PC-9 (cell line): ENCODE results near the gene LETM1. TPM values are rescaled to one million over a fixed set of nuclear protein-coding genes. Genes with fewer than 3 reads are reported as not detected.

Experiments used
- BruUV-seq: library from RNA; stranded (reverse); fragments of 400-500 nt; replicated peaks from 2 replicates; lab custom pipeline; 2021; lab: Mats Ljungman, UMichigan
- CTCF ChIA-PET: fragments of 300-600 bp; sonication (Branson Sonifier 250); formaldehyde crosslinking; loops from one replicate; lab custom pipeline; 2022; ENCODE audit warnings: antibody characterized with exemption; lab: Charles Lee
- POLR2A ChIA-PET: fragments of 300-600 bp; sonication (Branson Sonifier 250); formaldehyde crosslinking; loops from one replicate; lab custom pipeline; 2022; ENCODE audit warnings: antibody characterized with exemption; ENCODE audit not compliant: unreplicated experiment; lab: Charles Lee
- DNase-seq, 2 experiments: peaks; one replicate each; pipeline versions ENCODE4 v3.0.0 to v3.0.0-alpha.2; 2015 to 2022; ENCODE audit warnings: mixed read lengths in 1 of 2
- H2AFZ ChIP-seq: fragments of 200-600 bp; sonication (generic); 2 replicates; pipeline ENCODE4 v1.8.1; 2017; ENCODE audit warnings: antibody characterized with exemption
- H3F3A ChIP-seq: fragments of 200-600 bp; sonication (generic); 2 replicates; pipeline ENCODE4 v1.8.1; 2017; ENCODE audit warnings: antibody characterized with exemption, mild to moderate bottlenecking, low read depth; ENCODE audit not compliant: insufficient read depth
- H3K27ac ChIP-seq: fragments of 200-600 bp; sonication (generic); 2 replicates; pipeline ENCODE4 v1.6.1; 2016; ENCODE audit warnings: mixed run types
- H3K27me3 ChIP-seq: fragments of 200-600 bp; sonication (generic); 2 replicates; pipeline ENCODE4 v1.6.1; 2016; ENCODE audit warnings: low read depth, mixed run types; ENCODE audit not compliant: insufficient read depth
- H3K36me3 ChIP-seq: fragments of 200-600 bp; sonication (generic); 2 replicates; pipeline ENCODE4 v1.6.1; 2016; ENCODE audit warnings: low read depth, mixed run types
- H3K4me1 ChIP-seq: fragments of 200-600 bp; sonication (generic); replicated peaks from 2 replicates; pipeline ENCODE4 v1.6.1; 2016; ENCODE audit warnings: mixed run types; ENCODE audit not compliant: insufficient read depth
- H3K4me2 ChIP-seq: fragments of 200-600 bp; sonication (generic); 2 replicates; pipeline ENCODE4 v1.6.1; 2017; ENCODE audit warnings: mixed run types
- H3K4me3 ChIP-seq: fragments of 200-600 bp; sonication (generic); 2 replicates; pipeline ENCODE4 v1.6.1; 2016; ENCODE audit warnings: mixed run types
- H3K79me2 ChIP-seq: fragments of 200-600 bp; sonication (generic); 2 replicates; pipeline ENCODE4 v1.6.1; 2017; ENCODE audit warnings: low read depth, mixed run types
- H3K9me2 ChIP-seq: fragments of 200-600 bp; sonication (generic); 2 replicates; pipeline ENCODE4 v1.8.1; 2017; ENCODE audit warnings: mild to moderate bottlenecking; ENCODE audit not compliant: insufficient read depth
- H3K9me3 ChIP-seq: fragments of 200-600 bp; sonication (generic); 2 replicates; pipeline ENCODE4 v1.8.1; 2016; ENCODE audit warnings: low read depth; ENCODE audit not compliant: insufficient read depth
- H4K20me1 ChIP-seq: fragments of 200-600 bp; sonication (generic); 2 replicates; pipeline ENCODE4 v1.8.1; 2017; ENCODE audit not compliant: insufficient read depth
- EZH2 ChIP-seq: fragments of 200-600 bp; sonication (generic); IDR thresholded peaks from 2 replicates; pipeline ENCODE4 v1.8.0; 2017; ENCODE audit warnings: antibody characterized with exemption, low read depth
- intact Hi-C: fragments of 100-400 bp; cut with micrococcal nuclease; formaldehyde crosslinking; loops from one replicate; pipeline ENCODE4 v1.10.0; 2022; ENCODE audit not compliant: unreplicated experiment
- total RNA-seq: library from RNA; stranded (reverse); gene quantifications from 2 replicates; pipeline ENCODE4 v1.2.3, GENCODE V29; 2021
- TF ChIP-seq, protein P1 (sequence below): fragments of 200-600 bp; sonication (generic); conservative IDR thresholded peaks from 2 replicates; pipeline ENCODE4 v1.6.1; 2017; ENCODE audit warnings: mixed run types, antibody characterized with exemption, mild to moderate bottlenecking, moderate library complexity

LETM1 gene
- total RNA-seq, 1 experiment from 2014 or later: 44.5 TPM

DNA sequence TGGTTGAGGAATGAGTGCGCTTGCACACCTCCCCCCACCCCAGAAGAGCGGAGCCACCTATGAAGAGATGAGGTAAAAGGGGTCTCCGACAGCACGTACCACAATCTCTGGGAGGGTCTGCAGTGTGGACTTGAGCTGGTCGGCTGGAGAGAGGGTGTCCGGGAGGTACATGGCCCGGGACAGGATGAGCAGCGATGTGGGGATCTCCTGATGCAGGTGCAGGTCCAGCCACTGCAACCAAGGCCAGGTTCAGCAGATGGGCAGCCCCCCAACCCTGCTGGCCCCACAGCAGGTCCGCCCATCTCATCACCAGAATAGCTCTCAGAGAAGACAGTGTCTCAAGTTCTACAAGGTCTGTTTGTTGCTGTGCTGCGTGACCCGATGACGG lies 32.4 kb downstream of the LETM1 start:
- CTCF ChIA-PET: no interaction called here
- no peak overlapping the region for H3K4me2 ChIP-seq

DNA sequence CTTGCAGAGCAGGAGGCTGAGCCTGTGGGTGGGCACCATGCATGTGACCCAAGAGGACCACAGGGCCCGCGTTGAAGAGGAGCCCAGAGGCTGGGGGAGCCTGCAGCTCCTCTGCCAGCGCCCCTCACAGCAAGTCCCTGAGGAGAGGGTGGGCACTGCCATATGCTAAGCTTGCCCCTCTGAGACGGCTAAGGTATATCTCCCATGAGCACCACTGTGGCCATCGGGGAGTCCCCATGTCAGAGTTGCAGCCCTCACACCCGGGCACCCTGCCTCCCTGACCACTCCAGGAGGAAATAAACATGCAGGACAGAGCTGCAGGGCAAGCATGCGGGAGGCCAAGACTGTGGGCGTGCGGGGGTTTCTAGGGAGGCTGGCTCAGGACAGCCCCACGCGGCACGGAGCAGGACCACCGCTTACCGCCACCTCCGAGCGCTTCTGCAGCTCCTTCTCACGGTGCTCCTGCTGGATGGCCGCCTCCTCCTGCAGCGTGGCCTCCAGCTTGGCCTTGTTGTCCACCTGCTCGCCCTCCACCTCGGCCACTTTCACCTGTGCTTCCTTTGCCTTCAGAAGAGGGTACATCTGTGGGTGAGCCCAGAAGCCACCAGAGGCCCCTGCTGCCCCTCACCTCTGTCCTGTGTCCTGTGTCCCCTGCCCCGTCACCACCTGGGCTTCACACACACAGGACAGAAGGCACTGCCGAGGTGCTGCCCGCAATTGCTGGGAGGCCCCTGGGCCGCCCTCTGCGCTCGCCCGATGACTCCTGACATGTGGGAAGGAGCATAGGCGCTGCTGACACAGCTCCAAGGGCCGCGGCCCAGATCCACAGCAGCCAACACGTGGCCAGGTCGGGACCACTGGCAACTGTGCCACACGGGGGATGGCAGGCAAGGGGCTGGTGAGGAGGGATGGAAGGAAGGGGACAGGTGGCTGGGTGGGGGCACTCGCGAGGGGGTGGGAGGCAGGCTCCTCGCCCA lies 33.1 kb downstream of the LETM1 start:
- Histone ChIP-seq H3F3A (no peaks in the 10 kb centered on the region), H4K20me1 (no peaks in the 10 kb centered on the region), H3K27ac (no peak overlapping the region), H3K27me3 (no peaks in the 10 kb centered on the region), H3K4me2 (no peak overlapping the region), H2AFZ (no peak overlapping the region), H3K4me3 (no peak overlapping the region), H3K36me3 (peaks cover 9% of the 10 kb centered on the region; the same call in 1 of the 2 replicates), H3K4me1 (no peaks in the 10 kb centered on the region), H3K79me2 (no peaks in the 10 kb centered on the region), H3K9me2 (no peaks in the 10 kb centered on the region), H3K9me3 (no peaks in the 10 kb centered on the region)
- CTCF ChIA-PET: no interaction called here
- no TSS peak for BruUV-seq
- no peak for TF ChIP-seq EZH2
- TF ChIP-seq, protein P1, sequence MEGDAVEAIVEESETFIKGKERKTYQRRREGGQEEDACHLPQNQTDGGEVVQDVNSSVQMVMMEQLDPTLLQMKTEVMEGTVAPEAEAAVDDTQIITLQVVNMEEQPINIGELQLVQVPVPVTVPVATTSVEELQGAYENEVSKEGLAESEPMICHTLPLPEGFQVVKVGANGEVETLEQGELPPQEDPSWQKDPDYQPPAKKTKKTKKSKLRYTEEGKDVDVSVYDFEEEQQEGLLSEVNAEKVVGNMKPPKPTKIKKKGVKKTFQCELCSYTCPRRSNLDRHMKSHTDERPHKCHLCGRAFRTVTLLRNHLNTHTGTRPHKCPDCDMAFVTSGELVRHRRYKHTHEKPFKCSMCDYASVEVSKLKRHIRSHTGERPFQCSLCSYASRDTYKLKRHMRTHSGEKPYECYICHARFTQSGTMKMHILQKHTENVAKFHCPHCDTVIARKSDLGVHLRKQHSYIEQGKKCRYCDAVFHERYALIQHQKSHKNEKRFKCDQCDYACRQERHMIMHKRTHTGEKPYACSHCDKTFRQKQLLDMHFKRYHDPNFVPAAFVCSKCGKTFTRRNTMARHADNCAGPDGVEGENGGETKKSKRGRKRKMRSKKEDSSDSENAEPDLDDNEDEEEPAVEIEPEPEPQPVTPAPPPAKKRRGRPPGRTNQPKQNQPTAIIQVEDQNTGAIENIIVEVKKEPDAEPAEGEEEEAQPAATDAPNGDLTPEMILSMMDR: no peak
- POLR2A ChIA-PET: no interaction called here
- intact Hi-C loops: no loop called here
- no peak for DNase-seq

More for the DNA sequence above, 32.4 kb downstream of the LETM1 start:
- POLR2A ChIA-PET: no interaction called here
- no peaks in the 10 kb centered on the region for H4K20me1 ChIP-seq
- H3K36me3 ChIP-seq: peaks cover 7% of the 10 kb centered on the region; the same call in 1 of the 2 replicates
- no peak overlapping the region for H3K27ac ChIP-seq
- H3K9me2 ChIP-seq: no peaks in the 10 kb centered on the region
- H3K9me3 ChIP-seq: no peaks in the 10 kb centered on the region
- H3K4me3 ChIP-seq: no peak overlapping the region
- DNase-seq: no peak
- no peak overlapping the region for H2AFZ ChIP-seq
- H3K79me2 ChIP-seq: no peaks in the 10 kb centered on the region
- TF ChIP-seq, protein P1: no peak
- TF ChIP-seq EZH2: no peak
- no peaks in the 10 kb centered on the region for H3K4me1 ChIP-seq
- intact Hi-C loops: no loop called here
- no TSS peak for BruUV-seq
- no peaks in the 10 kb centered on the region for H3F3A ChIP-seq
- H3K27me3 ChIP-seq: no peaks in the 10 kb centered on the region

DNA sequence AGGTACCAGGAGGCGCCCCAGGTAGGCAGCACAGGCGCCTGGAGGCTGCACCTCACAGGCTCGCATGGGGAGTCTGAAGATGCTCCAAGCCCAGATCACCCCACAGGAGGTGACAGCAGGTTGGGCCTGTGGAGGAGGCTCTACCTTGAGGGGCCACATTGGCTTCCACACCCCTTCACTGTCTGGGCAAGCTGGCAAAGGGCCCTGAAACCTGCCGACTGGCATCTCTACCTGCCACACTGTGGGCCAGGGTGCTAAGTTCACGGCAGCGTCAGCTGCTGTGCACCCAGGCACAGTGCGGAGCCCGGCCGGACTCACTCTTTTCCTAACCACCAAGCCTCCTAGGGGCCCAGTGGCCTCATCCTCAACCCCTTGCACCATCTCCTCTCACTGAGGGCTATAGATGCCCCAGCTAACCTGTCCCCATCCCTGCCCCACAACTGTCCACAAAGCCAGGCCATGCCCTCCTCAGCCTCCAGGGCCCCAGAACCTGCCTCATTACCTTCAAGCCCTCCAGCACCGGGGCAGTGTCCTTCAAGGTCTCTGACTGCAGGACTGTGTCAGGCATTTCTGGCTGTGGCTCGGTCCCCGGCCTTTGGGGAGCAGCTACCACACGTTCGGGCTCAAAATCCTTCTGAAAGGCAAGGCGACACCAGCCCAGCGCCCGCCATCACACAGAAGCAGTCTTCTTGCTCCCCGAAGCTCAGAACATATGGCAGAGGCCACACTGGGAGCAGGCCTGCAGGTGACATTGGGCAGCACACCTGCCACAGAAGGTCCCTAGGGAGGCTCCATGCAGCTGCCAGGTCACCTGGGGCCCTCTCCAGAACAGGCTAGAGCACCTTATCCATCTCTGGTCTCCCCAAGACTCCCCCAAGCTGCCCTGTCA lies 34.0 kb downstream of the LETM1 start:
- no peaks in the 10 kb centered on the region for H3K79me2 ChIP-seq
- intact Hi-C loops: no loop called here
- no peaks in the 10 kb centered on the region for H3K4me1 ChIP-seq
- H3K4me3 ChIP-seq: no peak overlapping the region
- ChIA-PET POLR2A (no interaction called here), CTCF (no interaction called here)
- no peaks in the 10 kb centered on the region for H3K9me2 ChIP-seq
- H3K27ac ChIP-seq: no peak overlapping the region
- H3K9me3 ChIP-seq: no peaks in the 10 kb centered on the region
- no peaks in the 10 kb centered on the region for H3K27me3 ChIP-seq
- no peak for DNase-seq
- no peaks in the 10 kb centered on the region for H3F3A ChIP-seq
- no TSS peak for BruUV-seq
- H3K4me2 ChIP-seq: no peak overlapping the region
- H2AFZ ChIP-seq: no peak overlapping the region
- peaks cover 9% of the 10 kb centered on the region; the same call in 1 of the 2 replicates for H3K36me3 ChIP-seq
- no peaks in the 10 kb centered on the region for H4K20me1 ChIP-seq
- TF ChIP-seq, protein P1: no peak
- TF ChIP-seq EZH2: no peak
